Effector memory CD4-positive, alpha-beta T cell (primary cell): ENCODE results near the gene INSIG1.

Source experiments
- DNase-seq, 3 donors: peaks; one replicate each; pipeline ENCODE4 v3.0.0-alpha.2; 2020
- H3K27ac ChIP-seq: 2 replicates; pipeline ENCODE4 v1.7.0; 2013; ENCODE audit warnings: mild to moderate bottlenecking, low read length, moderate library complexity; ENCODE audit not compliant: insufficient read depth, poor library complexity, severe bottlenecking
- H3K27me3 ChIP-seq: replicated peaks from 2 replicates; pipeline ENCODE4 v1.7.0; 2013; ENCODE audit warnings: mild to moderate bottlenecking, low read length; ENCODE audit not compliant: insufficient read depth, control insufficient read depth, poor library complexity, severe bottlenecking
- H3K36me3 ChIP-seq: 2 replicates; pipeline ENCODE4 v1.7.0; 2013; ENCODE audit warnings: mild to moderate bottlenecking, low read length, moderate library complexity; ENCODE audit not compliant: control insufficient read depth, insufficient read depth
- H3K4me1 ChIP-seq: 2 replicates; pipeline ENCODE4 v1.7.0; 2013; ENCODE audit warnings: low read length, mild to moderate bottlenecking; ENCODE audit not compliant: control insufficient read depth, insufficient read depth, poor library complexity, severe bottlenecking
- H3K4me3 ChIP-seq: 2 replicates; pipeline ENCODE4 v1.7.0; 2013; ENCODE audit warnings: low read length, low read depth, mild to moderate bottlenecking; ENCODE audit not compliant: insufficient read depth, poor library complexity, severe bottlenecking
- H3K9me3 ChIP-seq: 2 replicates; pipeline ENCODE4 v1.7.0; 2013; ENCODE audit warnings: mild to moderate bottlenecking, low read length, moderate library complexity; ENCODE audit not compliant: control insufficient read depth
- total RNA-seq, 3 donors: gene quantifications; one replicate each; lab custom pipeline; 2026; lab: John Stamatoyannopoulos, UW

INSIG1 gene
- 72.4 to 114 (median 109) reads per million in 3 donors for total RNA-seq

- Histone ChIP-seq H3K4me1 (peaks cover 31% of the 10 kb centered on the region), H3K9me3 (no peaks in the 10 kb centered on the region), H3K36me3 (peaks cover 4% of the 10 kb centered on the region), H3K27me3 (no peaks in the 10 kb centered on the region), H3K4me3 (peak within 1 kb of the TSS; percentile 55), H3K27ac (peak within 1 kb of the TSS; percentile 89)
- peak; percentile 81 to 87 (median 85) for DNase-seq
These were observed at the start of gene INSIG1 for GRCh38 chr7:155297517-155298287. INSIG1 (plus strand) TSS chr7:155297878; CDS start chr7:155298286, 408 bp downstream.

- no peak overlapping the region for H3K27ac ChIP-seq
- no peaks in the 10 kb centered on the region for H3K27me3 ChIP-seq
- H3K4me1 ChIP-seq, result no peaks in the 10 kb centered on the region
- no peaks in the 10 kb centered on the region for H3K36me3 ChIP-seq
- H3K4me3 ChIP-seq, result no peak overlapping the region
- DNase-seq, result no peak
- H3K9me3 ChIP-seq, result no peaks in the 10 kb centered on the region
These were observed 49.3 kb upstream of the INSIG1 start for GRCh38 chr7:155248366-155248756.

- no peaks in the 10 kb centered on the region for H3K4me1 ChIP-seq
- no peaks in the 10 kb centered on the region for H3K27me3 ChIP-seq
- H3K4me3 ChIP-seq, result no peak overlapping the region
- no peaks in the 10 kb centered on the region for H3K9me3 ChIP-seq
- no peak overlapping the region for H3K27ac ChIP-seq
- no peaks in the 10 kb centered on the region for H3K36me3 ChIP-seq
- no peak for DNase-seq
These were observed 45.8 kb upstream of the INSIG1 start for GRCh38 chr7:155251831-155252230.

GRCh38 chr7:155252444-155252887 lies 45.2 kb upstream of the INSIG1 start:
- DNase-seq, result no peak

GRCh38 chr7:155252892-155253501 lies 44.7 kb upstream of the INSIG1 start:
- Histone ChIP-seq H3K4me3 (no peak overlapping the region), H3K36me3 (no peaks in the 10 kb centered on the region)
- DNase-seq, result no peak

More at GRCh38 chr7:155252444-155252887, 45.2 kb upstream of the INSIG1 start:
- Histone ChIP-seq H3K4me1 (no peaks in the 10 kb centered on the region), H3K9me3 (no peaks in the 10 kb centered on the region), H3K4me3 (no peak overlapping the region), H3K27me3 (no peaks in the 10 kb centered on the region), H3K36me3 (no peaks in the 10 kb centered on the region), H3K27ac (no peak overlapping the region)

GRCh38 chr7:155254018-155254417 lies 43.7 kb upstream of the INSIG1 start:
- no peak overlapping the region for H3K4me3 ChIP-seq
- DNase-seq, result no peak

More at GRCh38 chr7:155252892-155253501, 44.7 kb upstream of the INSIG1 start:
- no peaks in the 10 kb centered on the region for H3K27me3 ChIP-seq
- no peaks in the 10 kb centered on the region for H3K4me1 ChIP-seq
- H3K9me3 ChIP-seq, result no peaks in the 10 kb centered on the region
- no peak overlapping the region for H3K27ac ChIP-seq

GRCh38 chr7:155255071-155255470 lies 42.6 kb upstream of the INSIG1 start:
- no peaks in the 10 kb centered on the region for H3K4me1 ChIP-seq
- DNase-seq, result no peak
- H3K27me3 ChIP-seq, result no peaks in the 10 kb centered on the region
- H3K4me3 ChIP-seq, result no peak overlapping the region
- no peak overlapping the region for H3K27ac ChIP-seq
- no peaks in the 10 kb centered on the region for H3K36me3 ChIP-seq
- H3K9me3 ChIP-seq, result no peaks in the 10 kb centered on the region

More at GRCh38 chr7:155254018-155254417, 43.7 kb upstream of the INSIG1 start:
- H3K27me3 ChIP-seq, result no peaks in the 10 kb centered on the region
- H3K4me1 ChIP-seq, result no peaks in the 10 kb centered on the region
- H3K36me3 ChIP-seq, result no peaks in the 10 kb centered on the region
- H3K9me3 ChIP-seq, result no peaks in the 10 kb centered on the region
- no peak overlapping the region for H3K27ac ChIP-seq

- no peaks in the 10 kb centered on the region for H3K27me3 ChIP-seq
- no peak overlapping the region for H3K4me3 ChIP-seq
- H3K9me3 ChIP-seq, result no peaks in the 10 kb centered on the region
- no peak for DNase-seq
- no peaks in the 10 kb centered on the region for H3K36me3 ChIP-seq
- H3K27ac ChIP-seq, result no peak overlapping the region
- H3K4me1 ChIP-seq, result no peaks in the 10 kb centered on the region
These were observed 42.1 kb upstream of the INSIG1 start for GRCh38 chr7:155255621-155256020.

GRCh38 chr7:155256081-155256760 lies 41.5 kb upstream of the INSIG1 start:
- H3K9me3 ChIP-seq, result no peaks in the 10 kb centered on the region
- H3K36me3 ChIP-seq, result no peaks in the 10 kb centered on the region
- DNase-seq, result no peak
- H3K4me1 ChIP-seq, result no peaks in the 10 kb centered on the region
- no peak overlapping the region for H3K4me3 ChIP-seq
- no peaks in the 10 kb centered on the region for H3K27me3 ChIP-seq
- no peak overlapping the region for H3K27ac ChIP-seq
